WTC11 (cell line): ENCODE data around the gene ELK3. TPM values are rescaled to one million over a fixed set of nuclear protein-coding genes. Genes with fewer than 3 reads are reported as not detected.

ENCODE experiments used
- ATAC-seq: fragments of 200-7000 bp; cut with Tn5 transposase; 2 replicates; pipeline ENCODE4 v1.10.0; 2021; ENCODE audit warnings: mild to moderate bottlenecking, moderate library complexity
- CTCF ChIA-PET: fragments of 300-600 bp; sonication (Branson Sonifier 250); formaldehyde crosslinking; loops from one replicate; lab custom pipeline; 2021; ENCODE audit warnings: antibody characterized with exemption; lab: Charles Lee
- POLR2A ChIA-PET: fragments of 350-600 bp; sonication (Branson Sonifier 250); formaldehyde crosslinking; loops from one replicate; lab custom pipeline; 2021; ENCODE audit warnings: antibody characterized with exemption; lab: Charles Lee
- DNase-seq: peaks from one replicate; pipeline ENCODE4 v3.0.0; 2021; ENCODE audit warnings: low spot score
- H3K27ac Mint-ChIP-seq: 2 replicates; pipeline ENCODE4 v1.8.0; 2021; ENCODE audit warnings: mixed read lengths
- H3K27me3 Mint-ChIP-seq: 2 replicates; pipeline ENCODE4 v1.8.0; 2021; ENCODE audit warnings: low read depth, mild to moderate bottlenecking, moderate library complexity, mixed read lengths
- H3K36me3 Mint-ChIP-seq: 2 replicates; pipeline ENCODE4 v1.8.0; 2021; ENCODE audit warnings: mixed read lengths
- H3K4me1 Mint-ChIP-seq: 2 replicates; pipeline ENCODE4 v1.8.0; 2022; ENCODE audit warnings: mixed read lengths
- H3K4me3 Mint-ChIP-seq: 2 replicates; pipeline ENCODE4 v1.8.0; 2021; ENCODE audit warnings: mild to moderate bottlenecking, moderate library complexity, mixed read lengths
- H3K9me3 Mint-ChIP-seq: 2 replicates; pipeline ENCODE4 v1.8.0; 2021; ENCODE audit warnings: mixed read lengths
- ATF3 ChIP-seq: sonication (generic); formaldehyde crosslinking; conservative IDR thresholded peaks from 2 replicates; pipeline ENCODE4 v1.8.1; 2022; ENCODE audit warnings: mild to moderate bottlenecking, missing genetic modification reagents
- CBFB ChIP-seq: sonication (generic); formaldehyde crosslinking; IDR thresholded peaks from 2 replicates; pipeline ENCODE4 v1.8.1; 2022; ENCODE audit warnings: mild to moderate bottlenecking, low read depth, missing genetic modification reagents
- CDX4 ChIP-seq: fragments of 250-450 bp; sonication (Bioruptor Pico); IDR thresholded peaks from 2 replicates; pipeline ENCODE4 v1.9.0; 2021; ENCODE audit warnings: moderate library complexity, mild to moderate bottlenecking, inconsistent platforms, borderline replicate concordance
- E2F5 ChIP-seq: sonication (generic); formaldehyde crosslinking; IDR thresholded peaks from 2 replicates; pipeline ENCODE4 v1.8.1; 2022; ENCODE audit warnings: mild to moderate bottlenecking, moderate library complexity, missing genetic modification reagents
- FOXP1 ChIP-seq: sonication (generic); formaldehyde crosslinking; IDR thresholded peaks from 2 replicates; pipeline ENCODE4 v1.8.0; 2022; ENCODE audit warnings: missing genetic modification reagents, mild to moderate bottlenecking, moderate library complexity, borderline replicate concordance
- FOXP4 ChIP-seq: sonication (generic); formaldehyde crosslinking; IDR thresholded peaks from 2 replicates; pipeline ENCODE4 v1.8.0; 2022; ENCODE audit warnings: mild to moderate bottlenecking, missing genetic modification reagents
- JAZF1 ChIP-seq: fragments of 250-450 bp; sonication (Bioruptor Pico); IDR thresholded peaks from 2 replicates; pipeline ENCODE4 v1.9.0; 2021; ENCODE audit warnings: moderate library complexity, mild to moderate bottlenecking, inconsistent platforms
- MYBL2 ChIP-seq: sonication (generic); formaldehyde crosslinking; IDR thresholded peaks from 2 replicates; pipeline ENCODE4 v1.8.1; 2023; ENCODE audit warnings: mild to moderate bottlenecking, moderate library complexity, missing genetic modification reagents
- NR1H2 ChIP-seq: sonication (generic); formaldehyde crosslinking; IDR thresholded peaks from 2 replicates; pipeline ENCODE4 v1.9.0; 2021; ENCODE audit warnings: mild to moderate bottlenecking, moderate library complexity, missing genetic modification reagents
- NR2C2 ChIP-seq: sonication (generic); formaldehyde crosslinking; IDR thresholded peaks from 2 replicates; pipeline ENCODE4 v1.8.0; 2022; ENCODE audit warnings: mild to moderate bottlenecking, missing genetic modification reagents
- NR3C1 ChIP-seq: sonication (generic); formaldehyde crosslinking; conservative IDR thresholded peaks from 2 replicates; pipeline ENCODE4 v1.8.1; 2023; ENCODE audit warnings: low read depth, mild to moderate bottlenecking, missing genetic modification reagents
- SMAD3 ChIP-seq: sonication (generic); formaldehyde crosslinking; IDR thresholded peaks from 2 replicates; pipeline ENCODE4 v1.8.0; 2022; ENCODE audit warnings: missing genetic modification reagents, mild to moderate bottlenecking, borderline replicate concordance
- TEAD4 ChIP-seq: sonication (generic); formaldehyde crosslinking; IDR thresholded peaks from 2 replicates; pipeline ENCODE4 v1.8.0; 2022; ENCODE audit warnings: mild to moderate bottlenecking, missing genetic modification reagents
- ZBTB43 ChIP-seq: sonication (generic); formaldehyde crosslinking; IDR thresholded peaks from 2 replicates; pipeline ENCODE4 v1.8.1; 2023; ENCODE audit warnings: mild to moderate bottlenecking, missing genetic modification reagents
- ZNF121 ChIP-seq: sonication (generic); formaldehyde crosslinking; IDR thresholded peaks from 2 replicates; pipeline ENCODE4 v1.8.0; 2023; ENCODE audit warnings: missing genetic modification reagents
- ZNF219 ChIP-seq: sonication (generic); formaldehyde crosslinking; IDR thresholded peaks from 2 replicates; pipeline ENCODE4 v1.8.0; 2023; ENCODE audit warnings: missing genetic modification reagents, mild to moderate bottlenecking, borderline replicate concordance
- total RNA-seq: library from RNA; stranded (reverse); gene quantifications from 3 replicates; pipeline ENCODE4 v1.2.3, GENCODE V29; 2021
- TF ChIP-seq, protein P1 (sequence below): fragments of 250-450 bp; sonication (Bioruptor Pico); IDR thresholded peaks from 2 replicates; pipeline ENCODE4 v1.9.0; 2021; ENCODE audit warnings: mild to moderate bottlenecking, borderline replicate concordance
- TF ChIP-seq, protein P2 (sequence below): fragments of 250-450 bp; sonication (Bioruptor Pico); IDR thresholded peaks from 2 replicates; pipeline ENCODE4 v1.8.0; 2021; ENCODE audit warnings: mild to moderate bottlenecking

ELK3 gene
- total RNA-seq, 1 experiment from 2014 or later = 16.5 TPM

DNA sequence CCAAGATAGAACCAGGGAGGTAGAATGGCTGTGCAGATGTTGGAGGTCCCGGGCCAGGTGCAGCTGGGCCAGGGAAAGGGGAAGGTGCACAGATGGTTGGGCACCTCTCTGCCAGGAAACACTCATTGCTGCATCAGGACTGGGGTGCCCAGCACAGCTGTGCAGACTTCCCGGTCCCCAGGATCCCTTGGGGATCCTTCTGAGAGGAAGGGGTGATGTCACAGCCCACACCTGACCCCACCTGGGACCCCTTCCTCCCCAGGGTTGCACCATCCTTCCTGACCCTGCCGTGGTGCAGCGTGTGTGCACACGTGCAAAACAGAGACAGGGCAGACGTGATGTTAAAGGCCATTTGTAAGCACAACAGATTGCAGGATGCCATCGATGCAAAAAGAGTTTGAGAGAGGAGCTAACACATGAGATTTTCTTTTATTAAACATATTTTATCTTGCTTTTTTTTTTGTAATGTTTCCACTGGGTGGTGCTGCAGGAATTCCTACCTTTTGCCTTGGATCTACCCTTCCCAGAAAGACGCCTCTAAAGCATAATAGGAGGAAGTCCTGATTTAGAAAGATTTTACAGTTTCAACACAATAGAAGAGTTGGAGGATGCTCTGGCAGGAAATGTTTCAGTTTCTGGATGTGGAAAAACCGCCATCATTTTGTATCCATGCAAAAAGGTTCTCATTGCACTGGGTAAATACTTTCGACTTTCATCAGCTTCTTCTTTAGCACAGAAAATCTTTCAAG lies 14.8 kb downstream of the ELK3 start:
- CTCF ChIA-PET = interaction anchor here (0.6 to 1.5 kb wide), 2 partner anchors 307 to 313 kb away, joined by 3 to 4 read pairs; no protein-coding TSS in a partner anchor
- peaks cover 55% of the 10 kb centered on the region for H3K4me1 Mint-ChIP-seq
- H3K9me3 Mint-ChIP-seq = no peaks in the 10 kb centered on the region
- no peak overlapping the region for H3K4me3 Mint-ChIP-seq
- no peak for DNase-seq
- TF ChIP-seq NR2C2 (CRISPR knock-in tag) (no peak), FOXP4 (CRISPR knock-in tag) (no peak), NR1H2 (CRISPR knock-in tag) (no peak), MYBL2 (CRISPR knock-in tag) (no peak), ATF3 (CRISPR knock-in tag) (no peak), TEAD4 (CRISPR knock-in tag) (no peak), CBFB (no peak), SMAD3 (CRISPR knock-in tag) (no peak), NR3C1 (CRISPR knock-in tag) (no peak), ZNF121 (CRISPR knock-in tag) (no peak), JAZF1 (CRISPR knock-in tag) (no peak), FOXP1 (CRISPR knock-in tag) (no peak), CDX4 (CRISPR knock-in tag) (no peak), ZNF219 (CRISPR knock-in tag) (no peak), E2F5 (CRISPR knock-in tag) (no peak), ZBTB43 (CRISPR knock-in tag) (no peak)
- TF ChIP-seq, protein P1, sequence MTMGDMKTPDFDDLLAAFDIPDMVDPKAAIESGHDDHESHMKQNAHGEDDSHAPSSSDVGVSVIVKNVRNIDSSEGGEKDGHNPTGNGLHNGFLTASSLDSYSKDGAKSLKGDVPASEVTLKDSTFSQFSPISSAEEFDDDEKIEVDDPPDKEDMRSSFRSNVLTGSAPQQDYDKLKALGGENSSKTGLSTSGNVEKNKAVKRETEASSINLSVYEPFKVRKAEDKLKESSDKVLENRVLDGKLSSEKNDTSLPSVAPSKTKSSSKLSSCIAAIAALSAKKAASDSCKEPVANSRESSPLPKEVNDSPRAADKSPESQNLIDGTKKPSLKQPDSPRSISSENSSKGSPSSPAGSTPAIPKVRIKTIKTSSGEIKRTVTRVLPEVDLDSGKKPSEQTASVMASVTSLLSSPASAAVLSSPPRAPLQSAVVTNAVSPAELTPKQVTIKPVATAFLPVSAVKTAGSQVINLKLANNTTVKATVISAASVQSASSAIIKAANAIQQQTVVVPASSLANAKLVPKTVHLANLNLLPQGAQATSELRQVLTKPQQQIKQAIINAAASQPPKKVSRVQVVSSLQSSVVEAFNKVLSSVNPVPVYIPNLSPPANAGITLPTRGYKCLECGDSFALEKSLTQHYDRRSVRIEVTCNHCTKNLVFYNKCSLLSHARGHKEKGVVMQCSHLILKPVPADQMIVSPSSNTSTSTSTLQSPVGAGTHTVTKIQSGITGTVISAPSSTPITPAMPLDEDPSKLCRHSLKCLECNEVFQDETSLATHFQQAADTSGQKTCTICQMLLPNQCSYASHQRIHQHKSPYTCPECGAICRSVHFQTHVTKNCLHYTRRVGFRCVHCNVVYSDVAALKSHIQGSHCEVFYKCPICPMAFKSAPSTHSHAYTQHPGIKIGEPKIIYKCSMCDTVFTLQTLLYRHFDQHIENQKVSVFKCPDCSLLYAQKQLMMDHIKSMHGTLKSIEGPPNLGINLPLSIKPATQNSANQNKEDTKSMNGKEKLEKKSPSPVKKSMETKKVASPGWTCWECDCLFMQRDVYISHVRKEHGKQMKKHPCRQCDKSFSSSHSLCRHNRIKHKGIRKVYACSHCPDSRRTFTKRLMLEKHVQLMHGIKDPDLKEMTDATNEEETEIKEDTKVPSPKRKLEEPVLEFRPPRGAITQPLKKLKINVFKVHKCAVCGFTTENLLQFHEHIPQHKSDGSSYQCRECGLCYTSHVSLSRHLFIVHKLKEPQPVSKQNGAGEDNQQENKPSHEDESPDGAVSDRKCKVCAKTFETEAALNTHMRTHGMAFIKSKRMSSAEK = no peak
- TF ChIP-seq, protein P2, sequence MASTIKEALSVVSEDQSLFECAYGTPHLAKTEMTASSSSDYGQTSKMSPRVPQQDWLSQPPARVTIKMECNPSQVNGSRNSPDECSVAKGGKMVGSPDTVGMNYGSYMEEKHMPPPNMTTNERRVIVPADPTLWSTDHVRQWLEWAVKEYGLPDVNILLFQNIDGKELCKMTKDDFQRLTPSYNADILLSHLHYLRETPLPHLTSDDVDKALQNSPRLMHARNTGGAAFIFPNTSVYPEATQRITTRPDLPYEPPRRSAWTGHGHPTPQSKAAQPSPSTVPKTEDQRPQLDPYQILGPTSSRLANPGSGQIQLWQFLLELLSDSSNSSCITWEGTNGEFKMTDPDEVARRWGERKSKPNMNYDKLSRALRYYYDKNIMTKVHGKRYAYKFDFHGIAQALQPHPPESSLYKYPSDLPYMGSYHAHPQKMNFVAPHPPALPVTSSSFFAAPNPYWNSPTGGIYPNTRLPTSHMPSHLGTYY = no peak
- peak; percentile 19; the same call in 1 of the 2 replicates for ATAC-seq
- POLR2A ChIA-PET = no interaction called here
- no peak overlapping the region for H3K27ac Mint-ChIP-seq
- H3K36me3 Mint-ChIP-seq = no peaks in the 10 kb centered on the region
- H3K27me3 Mint-ChIP-seq = no peaks in the 10 kb centered on the region; the same call in 1 of the 2 replicates
